HG03064 (cell line): Measurements from ENCODE around the gene PPP1R1B.

Source experiments
- ATAC-seq: cut with Tn5 transposase; IDR thresholded peaks from one replicate; pipeline ENCODE4 v1.9.1; 2021; ENCODE audit warnings: low read depth; ENCODE audit not compliant: unreplicated experiment

Gene PPP1R1B

DNA sequence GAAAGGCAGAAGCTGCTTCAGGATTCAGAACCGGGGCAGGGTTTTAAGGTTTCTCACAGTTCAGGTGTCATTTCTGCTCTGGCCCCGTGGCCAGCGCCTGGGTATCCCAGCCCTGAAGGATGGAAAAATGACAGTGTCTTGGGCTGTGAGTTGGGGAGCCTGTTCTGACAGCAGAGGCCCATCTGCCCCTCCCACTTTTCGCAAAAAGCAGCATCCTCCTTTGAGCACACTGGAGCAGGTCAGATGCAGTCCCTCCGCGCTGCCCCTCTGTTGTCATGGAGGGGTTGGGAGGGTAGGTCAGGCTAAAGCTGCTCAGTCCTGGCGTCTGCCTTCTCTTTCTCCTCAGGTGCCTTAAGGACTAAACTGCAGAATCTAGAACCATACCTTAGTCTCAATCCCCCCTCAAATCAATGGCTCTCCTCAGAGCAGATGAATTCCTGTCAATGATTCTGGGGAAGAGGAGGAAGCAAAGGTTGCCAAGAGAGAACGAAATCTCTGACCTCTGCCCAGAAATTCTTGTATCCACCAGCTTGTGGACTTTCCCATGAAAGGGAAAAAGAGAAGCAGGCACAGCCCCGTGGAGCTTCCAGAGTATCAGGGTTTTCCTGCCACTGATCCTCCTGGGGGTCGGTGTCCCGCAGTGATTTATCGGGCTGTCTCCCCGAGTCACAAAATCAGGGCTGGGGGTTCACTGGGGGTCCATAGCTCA lies 26.3 kb upstream of the PPP1R1B start:
- no peak for ATAC-seq

DNA sequence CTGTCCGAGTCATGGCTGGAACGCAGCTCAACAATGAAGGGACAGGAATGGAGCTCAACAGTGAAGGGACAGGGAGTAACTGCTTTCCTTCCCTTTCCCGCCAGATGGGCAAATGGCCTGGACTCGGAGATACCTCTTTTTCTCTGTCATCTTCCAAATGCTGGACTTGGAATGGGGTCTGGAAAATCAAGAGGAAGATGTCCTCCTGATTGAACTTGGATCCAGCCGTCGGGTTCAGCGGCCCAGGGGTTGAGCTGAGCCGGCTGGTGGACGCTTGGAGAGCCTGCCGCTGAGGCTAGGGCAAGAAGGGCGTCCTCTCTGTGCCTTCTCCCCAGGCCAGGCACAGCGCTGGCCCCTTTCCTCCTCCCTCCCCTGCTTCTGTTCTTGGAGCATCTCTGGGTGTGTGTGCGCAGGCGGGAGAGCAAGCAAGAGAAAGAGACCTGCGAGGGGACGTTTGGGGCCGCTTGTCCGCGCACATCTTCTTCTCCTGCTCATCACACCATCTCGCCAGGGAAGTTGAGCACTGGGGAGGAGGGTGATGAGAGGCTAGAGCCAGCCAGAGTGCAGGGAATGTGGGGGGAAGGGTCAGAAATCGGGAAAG lies 25.7 kb upstream of the PPP1R1B start:
- ATAC-seq, result no peak

- ATAC-seq, result no peak
Measured at GRCh38 chr17:39601758-39602532, 24.8 kb upstream of the PPP1R1B start.

DNA sequence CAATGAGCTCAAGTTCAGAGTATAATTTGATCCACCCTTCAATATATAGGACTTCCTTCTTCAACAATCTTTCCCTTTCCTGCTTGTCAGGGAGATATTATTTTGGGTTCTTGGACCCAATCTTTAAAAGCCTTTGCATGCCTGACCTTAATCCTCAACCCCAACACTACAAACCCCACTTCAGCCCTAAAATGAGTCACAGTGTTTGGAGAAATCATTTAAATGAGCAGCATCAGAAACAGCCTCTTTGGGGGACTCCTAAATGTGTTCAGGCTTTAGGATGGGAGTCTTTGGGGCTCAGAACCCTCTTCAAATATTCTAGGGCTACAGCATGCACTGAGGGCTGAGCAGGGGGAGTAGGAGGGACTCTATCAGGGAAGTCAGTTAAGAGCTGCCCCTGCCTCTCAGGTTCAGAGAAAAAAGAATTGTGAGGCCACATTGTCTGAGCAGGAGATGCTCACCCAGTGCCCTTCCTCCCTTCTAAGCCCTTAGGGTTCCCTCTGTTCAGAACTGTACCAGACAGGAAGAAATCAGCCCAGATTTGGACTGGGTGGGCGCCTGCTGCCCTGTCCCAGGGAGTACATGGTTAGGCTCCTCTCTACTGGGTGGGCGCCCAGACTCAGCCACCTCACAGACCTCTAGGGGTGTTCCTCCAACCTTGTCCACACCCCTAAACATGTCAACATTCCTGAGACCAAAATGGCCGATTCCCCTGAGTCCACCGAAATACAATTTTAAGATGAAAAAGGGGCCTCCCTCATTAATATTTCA lies 24.0 kb upstream of the PPP1R1B start:
- no peak for ATAC-seq

DNA sequence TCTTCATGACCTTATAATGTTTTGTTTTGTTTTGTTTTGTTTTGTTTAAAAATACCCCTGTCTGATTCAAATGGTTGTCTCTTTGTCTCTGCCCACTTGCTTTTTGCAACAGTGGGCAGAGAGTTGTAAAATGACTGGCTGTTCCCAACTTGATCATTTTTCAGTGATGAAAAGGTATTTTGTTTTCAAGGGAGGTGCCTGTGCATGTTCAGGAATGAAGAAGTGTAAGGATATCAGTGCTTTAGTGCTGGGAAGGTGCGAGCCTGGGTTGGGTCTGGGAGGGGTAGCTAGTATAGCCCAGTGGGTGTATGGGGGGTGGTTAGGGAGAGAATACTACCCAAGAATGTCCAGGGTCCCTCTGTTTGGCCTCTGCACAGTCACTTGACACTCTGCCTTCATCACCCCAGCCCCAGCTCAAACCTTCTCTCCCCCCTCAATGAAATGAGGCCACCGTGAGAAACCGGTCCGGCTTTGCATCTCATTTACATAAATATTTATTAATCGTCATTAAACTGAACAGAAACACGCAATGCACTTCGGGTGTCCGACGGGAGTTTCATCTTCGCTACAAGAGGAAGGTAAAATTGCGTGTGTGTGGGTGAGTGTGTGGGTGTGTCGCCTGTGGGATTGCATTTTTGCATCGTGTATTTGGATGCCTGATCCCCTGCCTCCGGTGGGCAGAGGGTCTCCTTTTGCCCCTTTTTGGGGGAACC lies 23.3 kb upstream of the PPP1R1B start:
- no peak for ATAC-seq

DNA sequence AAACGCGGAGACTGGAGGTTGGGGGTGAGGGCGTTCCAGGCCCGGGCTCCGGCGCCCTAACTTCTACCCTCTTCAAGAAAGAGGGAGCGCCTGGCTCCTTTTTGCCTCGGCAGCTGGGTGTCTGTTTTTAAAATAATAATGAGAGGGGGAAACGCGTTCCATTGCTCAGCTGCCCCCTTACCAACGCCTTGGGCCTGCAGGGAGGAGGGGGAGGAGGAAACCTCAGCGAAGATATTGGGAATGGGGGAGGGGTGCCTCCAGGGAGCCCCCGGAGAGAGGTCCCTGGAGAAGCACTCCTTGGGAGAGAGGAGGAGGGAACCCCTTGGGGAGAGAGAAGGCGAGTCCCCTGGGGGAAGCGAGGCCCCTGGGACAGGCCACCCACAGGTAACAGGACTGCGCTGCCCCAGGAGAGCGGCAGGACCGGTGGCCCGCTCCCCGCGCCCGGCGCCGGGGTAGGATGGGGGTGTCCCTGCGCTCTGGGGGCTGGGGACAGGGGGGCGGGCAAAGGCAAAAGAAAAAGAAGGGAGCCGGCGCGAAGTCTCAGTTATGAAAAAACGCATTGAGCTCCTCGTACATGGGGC lies 21.8 kb upstream of the PPP1R1B start:
- ATAC-seq, result no peak

DNA sequence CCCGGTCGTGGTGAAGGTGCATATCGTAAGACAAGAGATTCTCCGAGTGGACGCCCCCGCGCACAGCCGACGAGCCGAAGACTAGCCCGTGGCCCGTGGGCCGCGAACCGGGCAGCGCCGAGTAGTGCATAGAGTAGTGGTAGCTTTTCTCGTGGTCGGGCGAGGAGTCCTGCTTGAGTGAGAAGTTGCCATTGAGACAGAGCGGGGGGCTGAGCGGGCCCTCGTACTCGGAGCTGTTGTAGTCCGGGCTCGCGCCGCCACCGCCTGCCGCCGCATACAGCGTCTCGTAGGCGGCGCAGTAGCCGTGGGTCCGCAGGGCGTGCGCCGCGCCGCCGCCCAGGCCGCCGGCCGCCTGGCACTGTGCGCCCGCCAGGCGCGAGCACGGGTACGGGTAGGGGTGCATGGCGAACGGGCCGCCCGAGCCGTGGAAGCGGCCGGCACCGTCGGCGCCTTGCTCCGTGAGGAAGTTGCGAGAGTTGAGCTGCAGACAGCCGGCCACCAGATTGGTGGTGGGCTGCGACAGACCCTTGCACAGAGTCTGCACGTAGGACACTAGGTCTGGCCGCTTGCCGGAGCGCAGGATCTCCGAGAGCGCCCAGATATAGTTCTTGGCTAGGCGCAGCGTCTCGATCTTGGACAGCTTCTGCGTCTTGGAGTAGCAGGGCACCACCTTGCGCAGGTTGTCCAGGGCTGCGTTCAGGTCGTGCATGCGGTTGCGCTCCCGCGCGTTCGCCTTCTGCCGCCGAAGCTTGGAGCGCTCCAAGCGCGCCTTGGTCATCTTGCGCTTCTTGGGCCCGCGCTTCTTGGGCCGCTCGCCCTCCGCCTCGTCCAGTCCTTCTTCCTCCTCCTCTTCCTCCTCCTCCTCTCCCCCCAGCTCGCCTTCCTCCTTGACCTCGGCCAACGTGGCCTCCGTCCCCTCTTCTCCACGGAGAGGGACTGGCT lies 21.0 kb upstream of the PPP1R1B start:
- no peak for ATAC-seq

GRCh38 chr17:39606434-39607056 lies 20.2 kb upstream of the PPP1R1B start:
- no peak for ATAC-seq

DNA sequence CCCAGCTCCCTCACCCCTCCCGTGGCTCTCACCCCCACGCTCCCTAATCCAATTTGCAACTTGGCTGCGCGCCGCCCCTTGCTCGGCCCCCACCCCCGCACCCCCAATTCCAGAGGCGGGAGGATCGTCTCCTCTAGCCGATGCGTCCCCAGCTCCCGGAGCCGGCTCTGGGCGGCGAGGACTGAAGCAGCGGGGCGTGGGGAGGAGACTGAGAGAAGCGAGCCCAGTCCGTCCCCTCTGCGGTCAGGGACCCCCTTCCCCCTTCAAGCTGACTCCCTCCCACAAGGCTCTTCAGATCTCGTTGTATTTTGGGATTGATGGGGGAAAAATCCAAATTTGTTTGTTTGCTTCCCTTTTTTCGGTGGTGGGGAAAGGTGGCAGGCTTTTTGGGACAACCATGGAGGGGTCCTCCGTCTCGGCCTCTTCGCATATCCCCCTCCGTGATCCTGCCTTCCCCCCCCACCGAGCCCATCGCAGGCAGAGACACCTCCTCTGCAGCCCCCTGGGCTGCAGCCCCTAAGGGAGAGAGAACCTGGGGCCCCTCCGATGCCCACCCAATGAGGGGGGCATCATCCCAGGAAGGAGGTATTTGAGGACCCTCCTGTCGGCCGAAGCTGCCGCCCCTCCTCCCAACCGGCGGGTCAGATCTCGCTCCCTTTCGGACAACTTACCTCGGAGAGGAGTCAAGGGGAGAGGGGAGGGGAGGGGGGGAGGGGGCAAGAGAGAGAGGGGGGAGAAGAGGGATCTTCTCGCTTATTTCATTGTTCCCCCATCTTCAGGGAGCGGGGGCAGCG lies 19.5 kb upstream of the PPP1R1B start:
- ATAC-seq, result no peak

DNA sequence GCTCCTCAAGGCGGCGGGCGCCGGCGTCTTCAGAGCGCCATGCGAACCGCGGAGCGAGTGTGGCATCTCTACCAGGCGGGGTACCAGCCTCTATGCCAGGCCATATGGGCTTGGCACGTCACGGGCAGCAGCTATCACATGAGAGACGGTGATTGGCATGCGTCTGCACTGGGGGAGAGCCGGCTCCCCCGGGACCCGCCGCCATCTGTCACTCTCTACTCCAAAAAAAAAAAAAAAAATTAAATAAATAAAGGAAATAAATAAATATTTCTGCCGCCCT lies 19.0 kb upstream of the PPP1R1B start, which contains the start of gene NEUROD2:
NEUROD2 (minus strand) TSS at position 70 of the 280 bp plus-strand sequence. CDS start 1,321 bp downstream, outside the sequence.
- ATAC-seq, result no peak

GRCh38 chr17:39608142-39608981 lies 18.4 kb upstream of the PPP1R1B start:
- no peak for ATAC-seq

GRCh38 chr17:39609416-39610025 lies 17.2 kb upstream of the PPP1R1B start:
- no peak for ATAC-seq

DNA sequence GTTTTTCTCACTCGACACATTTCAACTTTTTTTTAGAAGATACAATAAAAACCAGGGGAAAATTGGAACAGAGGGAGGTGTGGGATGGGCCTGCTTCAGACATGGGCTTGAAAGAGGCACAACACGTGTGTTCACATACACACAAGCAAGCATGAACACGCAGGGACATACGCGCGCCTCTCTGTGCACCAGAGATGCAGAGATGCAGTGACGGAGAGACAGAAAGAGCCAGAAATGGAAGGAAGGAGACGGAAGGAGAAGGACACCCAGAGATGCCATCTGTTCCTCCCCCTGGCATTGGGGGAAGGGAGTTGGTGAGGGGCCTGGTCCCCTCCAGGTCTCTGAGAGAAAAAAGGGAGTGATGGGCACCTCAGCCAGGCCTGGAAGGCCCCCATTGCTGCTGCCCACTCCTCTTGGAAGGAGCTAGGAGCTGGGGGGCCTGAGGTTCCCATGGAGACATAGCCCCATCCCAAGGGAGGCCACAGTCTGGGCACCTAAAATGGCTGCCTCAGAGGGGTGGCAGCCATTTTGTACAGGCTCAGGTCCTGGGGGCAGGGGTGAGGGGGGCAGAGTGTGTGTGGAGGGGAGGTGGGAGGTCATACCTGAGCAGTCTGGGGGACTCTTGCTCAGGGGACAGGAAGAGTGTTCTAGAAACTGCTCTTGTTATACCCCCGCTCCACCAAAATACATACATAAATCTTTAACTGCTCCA lies 15.2 kb upstream of the PPP1R1B start:
- no peak for ATAC-seq

DNA sequence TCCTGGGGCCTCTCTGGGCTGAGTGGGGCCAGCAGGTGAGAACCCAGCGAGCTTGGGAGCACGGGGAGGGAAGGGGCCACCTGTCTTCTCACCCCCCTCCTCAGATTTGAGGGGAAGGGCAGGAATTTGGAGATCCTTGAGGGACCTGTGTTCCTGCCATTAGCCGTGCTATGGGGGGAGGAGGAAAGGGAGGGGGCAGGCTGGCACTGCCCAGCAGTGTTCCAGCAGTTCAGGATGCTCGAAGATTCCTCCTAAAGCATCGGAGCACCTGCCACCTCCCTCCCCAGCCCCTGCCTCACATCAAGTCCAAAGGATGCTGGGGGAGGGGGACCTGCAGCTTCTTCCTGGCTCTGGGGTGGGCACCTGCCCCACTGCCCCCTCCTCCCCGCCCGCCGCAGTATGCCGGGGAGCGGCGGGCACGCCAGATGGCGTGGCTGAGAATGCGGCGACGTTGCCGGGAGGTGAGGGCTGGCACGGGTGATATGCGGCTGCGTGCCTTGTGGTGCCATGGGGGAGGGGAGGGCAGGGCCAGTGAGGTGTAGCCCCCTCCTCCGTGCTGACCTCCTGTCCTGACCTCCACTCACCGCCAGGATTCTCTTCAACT lies 14.4 kb upstream of the PPP1R1B start:
- ATAC-seq, result no peak

- no peak for ATAC-seq
Measured at GRCh38 chr17:39612935-39613464, 13.8 kb upstream of the PPP1R1B start.
